SH-SY5Y (cell line): ENCODE results near the gene ALAD.

ENCODE experiments used
- GATA2 ChIP-seq: IDR thresholded peaks from 2 replicates; pipeline ENCODE4 v1.6.1; 2011; ENCODE audit warnings: mild to moderate bottlenecking, low read depth, low read length
- GATA3 ChIP-seq: IDR thresholded peaks from 2 replicates; pipeline ENCODE4 v1.6.1; 2011; ENCODE audit warnings: low read depth, mild to moderate bottlenecking, low read length, moderate library complexity

- no peak for TF ChIP-seq GATA2
- no peak for TF ChIP-seq GATA3
Observed at GRCh38 chr9:113345190-113345589, 55.9 kb downstream of the ALAD start.
